GM19238 (cell line): ENCODE measurements around the gene HPCA.

Experiments used
- DNase-seq: peaks from one replicate; pipeline ENCODE4 v3.0.0; 2011; ENCODE audit warnings: low spot score; ENCODE audit not compliant: insufficient read length

Gene HPCA

GRCh38 chr1:32933742-32934322 lies 47.5 kb downstream of the HPCA start:
- no peak for DNase-seq

- DNase-seq = no peak
Measured at GRCh38 chr1:32934535-32934934, 48.2 kb downstream of the HPCA start.

- DNase-seq = no peak
Measured at GRCh38 chr1:32937061-32937460, 50.8 kb downstream of the HPCA start.

GRCh38 chr1:32939655-32940371 lies 53.5 kb downstream of the HPCA start:
- no peak for DNase-seq

GRCh38 chr1:32944180-32944579 lies 57.9 kb downstream of the HPCA start:
- DNase-seq = no peak
